Panc1 (cell line): ENCODE data around the gene NHLRC2. TPM values are rescaled to one million over a fixed set of nuclear protein-coding genes. Genes with fewer than 3 reads are reported as not detected.

Experiments
- ATAC-seq: fragments of 200-7000 bp; cut with Tn5 transposase; 2 replicates; pipeline ENCODE4 v1.9.1; 2020; ENCODE audit warnings: mild to moderate bottlenecking, moderate library complexity
- BruUV-seq: library from RNA; stranded (reverse); fragments of 400-500 nt; replicated peaks from 2 replicates; lab custom pipeline; 2021; lab: Mats Ljungman, UMichigan
- CTCF ChIA-PET: fragments of 300-600 bp; sonication (Branson Sonifier 250); formaldehyde crosslinking; loops from one replicate; lab custom pipeline; 2022; ENCODE audit warnings: antibody characterized with exemption; lab: Charles Lee
- POLR2A ChIA-PET: fragments of 300-600 bp; sonication (Branson Sonifier 250); formaldehyde crosslinking; loops from one replicate; lab custom pipeline; 2022; ENCODE audit warnings: antibody characterized with exemption; lab: Charles Lee
- DNase-seq: peaks from one replicate; pipeline ENCODE4 v3.0.0-alpha.2; 2010; ENCODE audit warnings: low read depth, low spot score
- H3K27ac ChIP-seq: 2 replicates; pipeline ENCODE4 v1.5.1; 2011; ENCODE audit warnings: mild to moderate bottlenecking, low read length, inconsistent platforms
- H3K27me3 ChIP-seq: fragments of 200-500 bp; sonication (Bioruptor generic); 2 replicates; pipeline ENCODE4 v1.6.0; 2014; ENCODE audit warnings: low read length, inconsistent platforms; ENCODE audit not compliant: control insufficient read depth, insufficient read depth
- H3K36me3 ChIP-seq: fragments of 200-500 bp; sonication (Bioruptor generic); 2 replicates; pipeline ENCODE4 v1.5.1; 2014; ENCODE audit warnings: inconsistent platforms, mild to moderate bottlenecking, low read length, moderate library complexity; ENCODE audit not compliant: control insufficient read depth, insufficient read depth
- H3K4me1 ChIP-seq: 2 replicates; pipeline ENCODE4 v1.5.1; 2011; ENCODE audit warnings: inconsistent platforms, mild to moderate bottlenecking, low read length, moderate library complexity; ENCODE audit not compliant: control insufficient read depth, insufficient read depth
- H3K4me3 ChIP-seq, 2 experiments: 2 replicates each; pipeline ENCODE4 v1.5.1; 2011 to 2012; ENCODE audit warnings: low read depth in 2 of 2, low read length in 2 of 2, mild to moderate bottlenecking in 2 of 2, inconsistent platforms in 1 of 2, moderate library complexity in 1 of 2
- H3K9me3 ChIP-seq: fragments of 200-500 bp; sonication (Bioruptor generic); 2 replicates; pipeline ENCODE4 v1.5.1; 2014; ENCODE audit warnings: low read depth, mild to moderate bottlenecking, inconsistent platforms, low read length, moderate library complexity; ENCODE audit not compliant: control insufficient read depth, insufficient read depth
- POLR2AphosphoS5 ChIP-seq: IDR thresholded peaks from 2 replicates; pipeline ENCODE4 v1.6.1; 2012; ENCODE audit warnings: mild to moderate bottlenecking, low read depth, low read length, moderate library complexity
- SIN3A ChIP-seq: IDR thresholded peaks from 2 replicates; pipeline ENCODE4 v1.6.1; 2012; ENCODE audit warnings: low read depth, mild to moderate bottlenecking, low read length, moderate library complexity, borderline replicate concordance; ENCODE audit not compliant: insufficient read depth
- TCF7L2 ChIP-seq: IDR thresholded peaks from 2 replicates; pipeline ENCODE4 v1.6.1; 2011; ENCODE audit warnings: mild to moderate bottlenecking, low read depth, low read length, inconsistent platforms
- in situ Hi-C: cut with HindIII; loops from 2 replicates; pipeline ENCODE4 v1.10.0; 2016; ENCODE audit warnings: low sequenced_read_pairs, low pct_unique_long_range_greater_than_20kb
- intact Hi-C: fragments of 100-400 bp; cut with micrococcal nuclease; formaldehyde crosslinking; loops from one replicate; pipeline ENCODE4 v1.10.0; 2022; ENCODE audit not compliant: unreplicated experiment
- total RNA-seq: library from RNA; stranded (reverse); gene quantifications from one replicate; pipeline ENCODE4 v1.2.1, GENCODE V29; 2021; ENCODE audit not compliant: unreplicated experiment
- TF ChIP-seq, protein P1 (sequence below), 2 experiments: IDR thresholded peaks; 2 replicates each; pipeline ENCODE4 v1.6.1; 2011 to 2012; ENCODE audit warnings: low read depth in 2 of 2, control low read depth in 1 of 2, low read length in 1 of 2, mild to moderate bottlenecking in 1 of 2, moderate library complexity in 1 of 2; ENCODE audit not compliant: insufficient read depth in 1 of 2
- TF ChIP-seq, protein P2 (sequence below): fragments of 450-650 bp; IDR thresholded peaks from 2 replicates; pipeline ENCODE4 v1.5.1; 2017; ENCODE audit warnings: mild to moderate bottlenecking

Gene NHLRC2
- total RNA-seq, 1 experiment from 2014 or later, result 47.3 TPM

DNA sequence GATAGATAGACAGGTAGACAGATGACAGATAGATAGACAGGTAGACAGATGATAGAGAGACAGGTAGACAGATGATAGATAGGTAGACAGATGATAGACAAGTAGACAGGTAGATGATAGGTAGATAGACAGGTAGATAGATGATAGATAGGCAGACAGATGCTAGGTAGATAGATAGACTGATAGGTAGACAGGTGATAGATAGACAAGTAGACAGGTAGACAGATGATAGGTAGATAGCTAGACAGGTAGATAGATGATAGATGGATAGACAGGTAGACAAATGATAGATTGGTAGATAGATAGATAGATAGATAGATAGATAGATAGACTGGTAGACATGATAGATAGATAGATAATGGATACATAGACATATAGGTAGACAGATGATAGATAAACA lies 95.8 kb downstream of the NHLRC2 start:
- intact Hi-C loops, result no loop called here
- BruUV-seq, result no TSS peak
- Histone ChIP-seq H3K4me3 (no peak overlapping the region), H3K27me3 (no peaks in the 10 kb centered on the region), H3K4me1 (peaks cover 5% of the 10 kb centered on the region), H3K9me3 (no peaks in the 10 kb centered on the region), H3K27ac (no peak overlapping the region), H3K36me3 (no peaks in the 10 kb centered on the region)
- POLR2A ChIA-PET, result no interaction called here
- in situ Hi-C loops, result no loop called here
- CTCF ChIA-PET, result no interaction called here
- ATAC-seq (no peak), DNase-seq (no peak)
- TF ChIP-seq SIN3A (no peak), TCF7L2 (no peak), POLR2AphosphoS5 (no peak)
- TF ChIP-seq, protein P1, sequence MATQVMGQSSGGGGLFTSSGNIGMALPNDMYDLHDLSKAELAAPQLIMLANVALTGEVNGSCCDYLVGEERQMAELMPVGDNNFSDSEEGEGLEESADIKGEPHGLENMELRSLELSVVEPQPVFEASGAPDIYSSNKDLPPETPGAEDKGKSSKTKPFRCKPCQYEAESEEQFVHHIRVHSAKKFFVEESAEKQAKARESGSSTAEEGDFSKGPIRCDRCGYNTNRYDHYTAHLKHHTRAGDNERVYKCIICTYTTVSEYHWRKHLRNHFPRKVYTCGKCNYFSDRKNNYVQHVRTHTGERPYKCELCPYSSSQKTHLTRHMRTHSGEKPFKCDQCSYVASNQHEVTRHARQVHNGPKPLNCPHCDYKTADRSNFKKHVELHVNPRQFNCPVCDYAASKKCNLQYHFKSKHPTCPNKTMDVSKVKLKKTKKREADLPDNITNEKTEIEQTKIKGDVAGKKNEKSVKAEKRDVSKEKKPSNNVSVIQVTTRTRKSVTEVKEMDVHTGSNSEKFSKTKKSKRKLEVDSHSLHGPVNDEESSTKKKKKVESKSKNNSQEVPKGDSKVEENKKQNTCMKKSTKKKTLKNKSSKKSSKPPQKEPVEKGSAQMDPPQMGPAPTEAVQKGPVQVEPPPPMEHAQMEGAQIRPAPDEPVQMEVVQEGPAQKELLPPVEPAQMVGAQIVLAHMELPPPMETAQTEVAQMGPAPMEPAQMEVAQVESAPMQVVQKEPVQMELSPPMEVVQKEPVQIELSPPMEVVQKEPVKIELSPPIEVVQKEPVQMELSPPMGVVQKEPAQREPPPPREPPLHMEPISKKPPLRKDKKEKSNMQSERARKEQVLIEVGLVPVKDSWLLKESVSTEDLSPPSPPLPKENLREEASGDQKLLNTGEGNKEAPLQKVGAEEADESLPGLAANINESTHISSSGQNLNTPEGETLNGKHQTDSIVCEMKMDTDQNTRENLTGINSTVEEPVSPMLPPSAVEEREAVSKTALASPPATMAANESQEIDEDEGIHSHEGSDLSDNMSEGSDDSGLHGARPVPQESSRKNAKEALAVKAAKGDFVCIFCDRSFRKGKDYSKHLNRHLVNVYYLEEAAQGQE (IDR thresholded peaks at IDR 0.05; ENCODE audit: insufficient read depth in 1 of 2, low read depth in 2 of 2, low read length in 1 of 2), result no peak
- TF ChIP-seq, protein P2, sequence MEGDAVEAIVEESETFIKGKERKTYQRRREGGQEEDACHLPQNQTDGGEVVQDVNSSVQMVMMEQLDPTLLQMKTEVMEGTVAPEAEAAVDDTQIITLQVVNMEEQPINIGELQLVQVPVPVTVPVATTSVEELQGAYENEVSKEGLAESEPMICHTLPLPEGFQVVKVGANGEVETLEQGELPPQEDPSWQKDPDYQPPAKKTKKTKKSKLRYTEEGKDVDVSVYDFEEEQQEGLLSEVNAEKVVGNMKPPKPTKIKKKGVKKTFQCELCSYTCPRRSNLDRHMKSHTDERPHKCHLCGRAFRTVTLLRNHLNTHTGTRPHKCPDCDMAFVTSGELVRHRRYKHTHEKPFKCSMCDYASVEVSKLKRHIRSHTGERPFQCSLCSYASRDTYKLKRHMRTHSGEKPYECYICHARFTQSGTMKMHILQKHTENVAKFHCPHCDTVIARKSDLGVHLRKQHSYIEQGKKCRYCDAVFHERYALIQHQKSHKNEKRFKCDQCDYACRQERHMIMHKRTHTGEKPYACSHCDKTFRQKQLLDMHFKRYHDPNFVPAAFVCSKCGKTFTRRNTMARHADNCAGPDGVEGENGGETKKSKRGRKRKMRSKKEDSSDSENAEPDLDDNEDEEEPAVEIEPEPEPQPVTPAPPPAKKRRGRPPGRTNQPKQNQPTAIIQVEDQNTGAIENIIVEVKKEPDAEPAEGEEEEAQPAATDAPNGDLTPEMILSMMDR, result no peak

DNA sequence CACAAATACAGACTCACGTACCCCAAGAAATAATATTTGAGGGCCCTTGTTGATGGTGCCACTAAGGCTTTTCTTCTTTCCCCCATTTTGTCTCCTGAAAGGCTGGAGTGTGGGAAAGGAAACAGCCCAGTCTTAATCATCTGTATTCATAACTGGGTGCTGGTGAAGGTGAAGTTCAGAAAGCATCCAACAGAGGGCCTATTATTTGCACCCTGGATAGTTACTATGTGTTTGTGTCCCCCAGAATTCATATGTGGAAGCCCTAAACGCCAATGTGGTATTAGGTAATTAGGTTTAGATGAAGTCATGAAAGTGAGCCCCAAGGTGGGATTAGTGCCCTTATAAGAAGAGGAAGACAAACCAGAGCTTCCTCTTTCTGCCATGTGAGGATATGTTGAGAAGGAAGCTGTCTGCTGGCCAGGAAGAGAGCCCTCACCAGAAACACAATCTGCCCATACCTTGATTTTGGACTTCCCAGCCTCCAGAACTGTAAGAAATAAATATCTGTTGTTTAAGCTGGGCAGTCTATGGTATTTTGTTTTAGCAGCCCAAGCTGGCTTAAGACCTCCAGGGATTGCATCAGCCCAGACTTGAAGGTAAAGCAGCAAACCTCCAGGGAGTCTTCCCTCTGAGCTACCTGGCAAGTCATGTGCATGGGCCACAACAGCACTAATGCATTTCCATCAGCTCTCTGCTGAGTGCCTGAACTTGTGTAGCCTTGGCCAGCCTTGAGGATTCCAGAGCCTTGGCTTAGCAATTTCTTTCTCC lies 99.2 kb downstream of the NHLRC2 start:
- CTCF ChIA-PET, result no interaction called here
- H3K36me3 ChIP-seq, result no peaks in the 10 kb centered on the region
- POLR2A ChIA-PET, result interaction anchor here (0.6 kb wide), 1 partner anchor 88 kb away, joined by 10 read pairs; no protein-coding TSS in a partner anchor
- no peak overlapping the region for H3K4me3 ChIP-seq
- peak overlapping the region; percentile 8; the same call in 1 of the 2 replicates for H3K27ac ChIP-seq
- no peaks in the 10 kb centered on the region for H3K27me3 ChIP-seq
- BruUV-seq, result no TSS peak
- H3K9me3 ChIP-seq, result no peaks in the 10 kb centered on the region
- 0 out of 2 replicates have a peak, but pooled peaks cover 6% of the 10 kb centered on the region for H3K4me1 ChIP-seq
- ATAC-seq (no peak), DNase-seq (no peak)
- intact Hi-C loops, result no loop called here
- in situ Hi-C loops, result no loop called here
- TF ChIP-seq, protein P2, result peak; percentile 41; the same call in 1 of the 2 replicates
- TF ChIP-seq SIN3A, result no peak
